Prostate gland (tissue), 2 donors: ENCODE measurements around the gene GDF3.

Source experiments
- POLR2A ChIP-seq: fragments of 450-650 bp; IDR thresholded peaks from one replicate; pipeline ENCODE4 v1.6.1; 2016; ENCODE audit warnings: antibody characterized with exemption, mild to moderate bottlenecking
- POLR2AphosphoS5 ChIP-seq: sonication (generic); formaldehyde crosslinking; IDR thresholded peaks from one replicate; pipeline ENCODE4 v1.6.1; 2017; ENCODE audit warnings: antibody characterized with exemption
- TF ChIP-seq, protein P1 (sequence below), 4 experiments: fragments of 200-600 bp in 2 of 4; fragments of 450-650 bp in 2 of 4; sonication (generic) in 2 of 4; IDR thresholded peaks; 1 replicate in 3 of 4; 2 replicates in 1 of 4; pipeline ENCODE4 v1.5.1; 2016 to 2019; ENCODE audit warnings: antibody characterized with exemption in 4 of 4, mild to moderate bottlenecking in 2 of 4, moderate library complexity in 2 of 4

DNA sequence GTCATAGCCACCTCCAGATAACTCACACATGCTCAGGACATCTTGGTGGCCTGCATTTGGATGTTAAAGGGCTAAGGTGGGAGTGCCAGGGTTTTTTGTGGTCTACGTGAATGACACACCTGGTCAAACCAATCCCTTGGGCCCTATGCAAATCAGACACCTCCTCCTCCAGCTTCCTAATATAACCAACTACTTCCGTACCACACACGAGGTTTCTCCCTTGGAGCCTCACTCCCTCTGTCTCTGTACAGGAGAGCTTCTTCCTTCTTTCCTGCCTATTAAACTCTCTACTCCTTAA is 49.4 kb downstream of the GDF3 start:
- no peak for TF ChIP-seq POLR2AphosphoS5
- TF ChIP-seq, protein P1, sequence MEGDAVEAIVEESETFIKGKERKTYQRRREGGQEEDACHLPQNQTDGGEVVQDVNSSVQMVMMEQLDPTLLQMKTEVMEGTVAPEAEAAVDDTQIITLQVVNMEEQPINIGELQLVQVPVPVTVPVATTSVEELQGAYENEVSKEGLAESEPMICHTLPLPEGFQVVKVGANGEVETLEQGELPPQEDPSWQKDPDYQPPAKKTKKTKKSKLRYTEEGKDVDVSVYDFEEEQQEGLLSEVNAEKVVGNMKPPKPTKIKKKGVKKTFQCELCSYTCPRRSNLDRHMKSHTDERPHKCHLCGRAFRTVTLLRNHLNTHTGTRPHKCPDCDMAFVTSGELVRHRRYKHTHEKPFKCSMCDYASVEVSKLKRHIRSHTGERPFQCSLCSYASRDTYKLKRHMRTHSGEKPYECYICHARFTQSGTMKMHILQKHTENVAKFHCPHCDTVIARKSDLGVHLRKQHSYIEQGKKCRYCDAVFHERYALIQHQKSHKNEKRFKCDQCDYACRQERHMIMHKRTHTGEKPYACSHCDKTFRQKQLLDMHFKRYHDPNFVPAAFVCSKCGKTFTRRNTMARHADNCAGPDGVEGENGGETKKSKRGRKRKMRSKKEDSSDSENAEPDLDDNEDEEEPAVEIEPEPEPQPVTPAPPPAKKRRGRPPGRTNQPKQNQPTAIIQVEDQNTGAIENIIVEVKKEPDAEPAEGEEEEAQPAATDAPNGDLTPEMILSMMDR (IDR thresholded peaks at IDR 0.05), result no peak
- TF ChIP-seq POLR2A, result no peak
